Neutrophil (primary cell): ENCODE measurements around the gene XXYLT1.
A peak's percentile ranks its signal among the peaks of the same experiment; 100 is the strongest.

Experiments used
- H3K27ac ChIP-seq: fragments of 200-600 bp; sonication (generic); 2 replicates; pipeline ENCODE4 v1.5.1; 2016; ENCODE audit warnings: mild to moderate bottlenecking, moderate library complexity
- H3K27me3 ChIP-seq: fragments of 200-600 bp; sonication (generic); 2 replicates; pipeline ENCODE4 v1.6.0; 2016; ENCODE audit warnings: mild to moderate bottlenecking
- H3K36me3 ChIP-seq: fragments of 200-600 bp; sonication (generic); 2 replicates; pipeline ENCODE4 v1.5.1; 2017
- H3K4me1 ChIP-seq, 2 experiments: fragments of 200-600 bp in 1 of 2; sonication (generic) in 1 of 2; 1 replicate in 1 of 2; 2 replicates in 1 of 2; pipeline versions ENCODE4 v1.5.1 to v1.6.1; 2013 to 2016; ENCODE audit warnings: low read depth in 1 of 2, low read length in 1 of 2, mild to moderate bottlenecking in 1 of 2, moderate library complexity in 1 of 2; ENCODE audit not compliant: control insufficient read depth in 1 of 2, insufficient read depth in 1 of 2
- H3K4me3 ChIP-seq, 2 experiments: fragments of 200-600 bp in 1 of 2; sonication (generic) in 1 of 2; 1 replicate in 1 of 2; 2 replicates in 1 of 2; pipeline ENCODE4 v1.5.1; 2013 to 2016; ENCODE audit warnings: low read depth in 1 of 2, low read length in 1 of 2, mild to moderate bottlenecking in 1 of 2, moderate library complexity in 1 of 2
- H3K9me3 ChIP-seq: fragments of 200-600 bp; sonication (generic); 2 replicates; pipeline ENCODE4 v1.5.1; 2016
- CTCF ChIP-seq: fragments of 200-600 bp; sonication (generic); IDR thresholded peaks from 2 replicates; pipeline ENCODE4 v1.5.1; 2016; ENCODE audit warnings: antibody characterized with exemption

The XXYLT1 gene

GRCh38 chr3:195113536-195114425, 157.2 kb downstream of the XXYLT1 start:
- Histone ChIP-seq H3K36me3 (no peaks in the 10 kb centered on the region), H3K27me3 (no peaks in the 10 kb centered on the region), H3K4me1 (peaks cover 7 to 15% of the 10 kb centered on the region in 2 experiments), H3K9me3 (no peaks in the 10 kb centered on the region), H3K4me3 (no peak overlapping the region), H3K27ac (no peak overlapping the region)
- no peak for TF ChIP-seq CTCF

GRCh38 chr3:195113048-195113447, 157.9 kb downstream of the XXYLT1 start:
- TF ChIP-seq CTCF: no peak
- H3K36me3 ChIP-seq: no peaks in the 10 kb centered on the region
- H3K4me1 ChIP-seq: peaks cover 12 to 14% of the 10 kb centered on the region in 2 experiments
- H3K4me3 ChIP-seq: no peak overlapping the region
- H3K27me3 ChIP-seq: no peaks in the 10 kb centered on the region
- no peak overlapping the region for H3K27ac ChIP-seq
- H3K9me3 ChIP-seq: no peaks in the 10 kb centered on the region

- peaks cover 17 to 19% of the 10 kb centered on the region in 2 experiments for H3K4me1 ChIP-seq
- no peaks in the 10 kb centered on the region for H3K27me3 ChIP-seq
- no peaks in the 10 kb centered on the region for H3K9me3 ChIP-seq
- no peaks in the 10 kb centered on the region for H3K36me3 ChIP-seq
- H3K4me3 ChIP-seq: no peak overlapping the region
- no peak for TF ChIP-seq CTCF
- H3K27ac ChIP-seq: no peak overlapping the region
Observed at GRCh38 chr3:195112361-195112791, 158.6 kb downstream of the XXYLT1 start.

GRCh38 chr3:195111766-195112165, 159.2 kb downstream of the XXYLT1 start:
- no peak overlapping the region for H3K27ac ChIP-seq
- no peaks in the 10 kb centered on the region for H3K9me3 ChIP-seq
- no peak overlapping the region for H3K4me3 ChIP-seq
- no peaks in the 10 kb centered on the region for H3K36me3 ChIP-seq
- H3K27me3 ChIP-seq: no peaks in the 10 kb centered on the region
- TF ChIP-seq CTCF: no peak
- peaks cover 21 to 24% of the 10 kb centered on the region in 2 experiments for H3K4me1 ChIP-seq

- H3K27ac ChIP-seq: peak overlapping the region; percentile 69
- no peak for TF ChIP-seq CTCF
- no peaks in the 10 kb centered on the region for H3K9me3 ChIP-seq
- H3K36me3 ChIP-seq: no peaks in the 10 kb centered on the region
- H3K4me3 ChIP-seq: no peak overlapping the region
- peaks cover 26 to 28% of the 10 kb centered on the region in 2 experiments for H3K4me1 ChIP-seq
- no peaks in the 10 kb centered on the region for H3K27me3 ChIP-seq
Observed at GRCh38 chr3:195111319-195111705, 159.6 kb downstream of the XXYLT1 start.
